HepG2 (cell line): Measurements from ENCODE around the gene RAB22A. TPM values are rescaled to one million over a fixed set of nuclear protein-coding genes. Genes with fewer than 3 reads are reported as not detected.

Experiments used
- ATAC-seq: fragments of 200-7000 bp; cut with Tn5 transposase; 3 replicates; pipeline ENCODE4 v1.9.1; 2020; ENCODE audit warnings: mild to moderate bottlenecking, moderate library complexity
- BruUV-seq: library from RNA; stranded (reverse); fragments of 400-500 nt; replicated peaks from 2 replicates; lab custom pipeline; 2021; lab: Mats Ljungman, UMichigan
- CTCF ChIA-PET: fragments of 300-600 bp; formaldehyde crosslinking; extraction: SDS; loops from one replicate; lab custom pipeline; 2021; ENCODE audit warnings: low total read pairs, inconsistent platforms, low intra/inter-chr PET ratio; lab: Yijun Ruan, JAX
- POLR2A ChIA-PET: fragments of 350-600 bp; sonication (Branson Sonifier 250); formaldehyde crosslinking; loops from one replicate; lab custom pipeline; 2020; ENCODE audit warnings: antibody characterized with exemption, inconsistent platforms; lab: Yijun Ruan, JAX
- DNase-seq: peaks from one replicate; pipeline ENCODE4 v3.0.0-alpha.2; 2015; ENCODE audit warnings: low spot score
- FAIRE-seq: peaks from 3 replicates; lab custom pipeline; 2011; peaks lifted over from hg19 to GRCh38; lab: Jason Lieb, UNC
- H2AFZ ChIP-seq: one replicate; pipeline ENCODE4 v1.6.1; 2011; ENCODE audit warnings: low read length, inconsistent platforms
- H3K27ac ChIP-seq: fragments of 300-600 bp; 3 replicates; pipeline ENCODE4 v1.8.0; 2011; ENCODE audit warnings: mixed run types, mild to moderate bottlenecking, mixed read lengths, low read length, inconsistent platforms; ENCODE audit not compliant: insufficient read depth; ENCODE audit errors: extremely low read length
- H3K27me3 ChIP-seq, 2 experiments: fragments of 200-600 bp in 1 of 2; 2 replicates in 1 of 2; 3 replicates in 1 of 2; pipeline versions ENCODE4 v1.6.0 to v1.8.0; 2011; ENCODE audit warnings: low read length in 2 of 2, mild to moderate bottlenecking in 2 of 2, moderate library complexity in 2 of 2, inconsistent platforms in 1 of 2; ENCODE audit not compliant: insufficient read depth in 2 of 2, control insufficient read depth in 1 of 2
- H3K36me3 ChIP-seq, 2 experiments: fragments of 200-600 bp in 1 of 2; replicated peaks in 1 of 2; 2 replicates in 1 of 2; 3 replicates in 1 of 2; pipeline versions ENCODE4 v1.5.1 to v1.8.0; 2011; ENCODE audit warnings: low read length in 2 of 2, inconsistent platforms in 1 of 2; ENCODE audit not compliant: insufficient read depth in 2 of 2, control insufficient read depth in 1 of 2
- H3K4me1 ChIP-seq: 2 replicates; pipeline ENCODE4 v1.5.1; 2012; ENCODE audit warnings: low read length, inconsistent platforms; ENCODE audit not compliant: insufficient read depth
- H3K4me2 ChIP-seq: 2 replicates; pipeline ENCODE4 v1.6.0; 2011; ENCODE audit warnings: low read depth, low read length, inconsistent platforms
- H3K4me3 ChIP-seq, 3 experiments: fragments of 200-600 bp in 1 of 3; sonication (generic), shearing (Covaris generic) in 1 of 3; replicated peaks in 1 of 3; 2 replicates each; pipeline ENCODE4 v1.5.1; 2011 to 2016; ENCODE audit warnings: low read length in 3 of 3, inconsistent platforms in 2 of 3, low read depth in 2 of 3, mild to moderate bottlenecking in 2 of 3, control low read depth in 1 of 3, mixed read lengths in 1 of 3; ENCODE audit not compliant: insufficient read depth in 1 of 3
- H3K79me2 ChIP-seq: one replicate; pipeline ENCODE4 v1.6.1; 2011; ENCODE audit warnings: low read length, inconsistent platforms; ENCODE audit not compliant: insufficient read depth
- H3K9ac ChIP-seq: 2 replicates; pipeline ENCODE4 v1.6.0; 2011; ENCODE audit warnings: mild to moderate bottlenecking, low read depth, low read length, inconsistent platforms; ENCODE audit not compliant: insufficient read depth
- H3K9me3 ChIP-seq: 2 replicates; pipeline ENCODE4 v1.5.1; 2012; ENCODE audit warnings: mild to moderate bottlenecking, low read length
- H4K20me1 ChIP-seq: 2 replicates; pipeline ENCODE4 v1.6.0; 2011; ENCODE audit warnings: inconsistent platforms, mild to moderate bottlenecking, low read length, moderate library complexity; ENCODE audit not compliant: insufficient read depth
- ATF6 ChIP-seq: sonication (generic); formaldehyde crosslinking; conservative IDR thresholded peaks from 2 replicates; pipeline ENCODE4 v1.4.0; 2020; ENCODE audit warnings: missing genetic modification reagents
- CAMTA2 ChIP-seq: sonication (generic); formaldehyde crosslinking; IDR thresholded peaks from 2 replicates; pipeline ENCODE4 v1.4.0; 2020; ENCODE audit warnings: mild to moderate bottlenecking, missing genetic modification reagents, borderline replicate concordance
- GABPB1 ChIP-seq: IDR thresholded peaks from 2 replicates; pipeline ENCODE4 v1.6.1; 2016; ENCODE audit warnings: mild to moderate bottlenecking, missing genetic modification reagents, moderate library complexity, missing compliant biosample characterization
- HNF4A ChIP-seq: sonication (generic); formaldehyde crosslinking; IDR thresholded peaks from 2 replicates; pipeline ENCODE4 v1.4.0; 2020; ENCODE audit warnings: missing genetic modification reagents
- IKZF4 ChIP-seq: sonication (generic); formaldehyde crosslinking; IDR thresholded peaks from 2 replicates; pipeline ENCODE4 v1.5.1; 2020; ENCODE audit warnings: borderline replicate concordance, mild to moderate bottlenecking, low read depth, missing genetic modification reagents; ENCODE audit errors: not compliant biosample characterization
- MYC ChIP-seq: sonication (generic); formaldehyde crosslinking; IDR thresholded peaks from 2 replicates; pipeline ENCODE4 v1.9.0; 2021; ENCODE audit warnings: missing genetic modification reagents, borderline replicate concordance
- ZNF350 ChIP-seq: sonication (generic); formaldehyde crosslinking; IDR thresholded peaks from 2 replicates; pipeline ENCODE4 v1.4.0; 2020; ENCODE audit warnings: mild to moderate bottlenecking, low read depth, missing genetic modification reagents, borderline replicate concordance
- ZNF446 ChIP-seq: sonication (generic); formaldehyde crosslinking; IDR thresholded peaks from 2 replicates; pipeline ENCODE4 v1.5.0; 2020; ENCODE audit warnings: mild to moderate bottlenecking, missing genetic modification reagents
- ZNF770 ChIP-seq: sonication (generic); formaldehyde crosslinking; IDR thresholded peaks from 2 replicates; pipeline ENCODE4 v1.5.0; 2020; ENCODE audit warnings: mild to moderate bottlenecking, missing genetic modification reagents
- WGBS: methylation state at CpG from one replicate; pipeline ENCODE4 v1.1.6; 2017; ENCODE audit warnings: low lambda C conversion rate; 5-methylcytosine and 5-hydroxymethylcytosine counted together
- in situ Hi-C: cut with HindIII; loops from 2 replicates; pipeline ENCODE4 v1.10.0; 2017; ENCODE audit warnings: low pct_unique_long_range_greater_than_20kb; ENCODE audit not compliant: extremely low pct_ligation_motif_present
- intact Hi-C: fragments of 100-400 bp; cut with micrococcal nuclease; formaldehyde crosslinking; loops from one replicate; pipeline ENCODE4 v1.10.0; 2022; ENCODE audit not compliant: unreplicated experiment
- polyA plus RNA-seq, 8 experiments: library from polyadenylated mRNA; depleted of rRNA in 3 of 8; stranded (reverse) in 7 of 8; unstranded in 1 of 8; fragments of >200 nt; fragmentation: Illumina TruSeq in 4 of 8; extraction: Trizol in 4 of 8; gene quantifications; 2 replicates each; pipeline versions ENCODE4 v1.2.1 to v1.2.3, GENCODE V29; 2011 to 2016; ENCODE audit warnings: low read depth in 4 of 8, missing spikeins in 1 of 8, mixed read lengths in 1 of 8; ENCODE audit not compliant: insufficient read depth in 1 of 8
- total RNA-seq, 5 experiments: library from RNA; depleted of rRNA; stranded (reverse); fragments of >200 nt; fragmentation: Illumina TruSeq; extraction: Trizol; gene quantifications; 2 replicates each; pipeline ENCODE4 v1.2.3, GENCODE V29; 2016; ENCODE audit warnings: low read depth in 1 of 5
- TF ChIP-seq, protein P1 (sequence below): sonication (generic); formaldehyde crosslinking; IDR thresholded peaks from 2 replicates; pipeline ENCODE4 v1.4.0; 2020; ENCODE audit warnings: mild to moderate bottlenecking, missing genetic modification reagents

Gene RAB22A
- total and polyA plus RNA-seq, 2 of the 13 experiments (the other 11 are each of a cell fraction or from before 2014, with no cell fraction given), result 10.7 to 11.2 TPM

- no peak for ATAC-seq
- no peaks in the 10 kb centered on the region for H3K9me3 ChIP-seq
- no peak overlapping the region for H3K4me3 ChIP-seq
- no peak overlapping the region for H3K27ac ChIP-seq
- peaks cover 5% of the 10 kb centered on the region for H3K79me2 ChIP-seq
- no peak overlapping the region for H3K4me2 ChIP-seq
- in situ Hi-C loops, result no loop called here
- BruUV-seq, result no TSS peak
- H2AFZ ChIP-seq, result no peak overlapping the region
- no peak overlapping the region for H3K9ac ChIP-seq
- intact Hi-C loops, result no loop called here
- peaks cover 22 to 42% of the 10 kb centered on the region in 2 experiments for H3K36me3 ChIP-seq
- POLR2A ChIA-PET, result no interaction called here
- TF ChIP-seq ATF6 (CRISPR knock-in tag), result no peak
- TF ChIP-seq, protein P1, sequence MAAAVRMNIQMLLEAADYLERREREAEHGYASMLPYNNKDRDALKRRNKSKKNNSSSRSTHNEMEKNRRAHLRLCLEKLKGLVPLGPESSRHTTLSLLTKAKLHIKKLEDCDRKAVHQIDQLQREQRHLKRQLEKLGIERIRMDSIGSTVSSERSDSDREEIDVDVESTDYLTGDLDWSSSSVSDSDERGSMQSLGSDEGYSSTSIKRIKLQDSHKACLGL, result no peak
- no peak for TF ChIP-seq MYC
- TF ChIP-seq GABPB1 (CRISPR knock-in tag), result no peak
- no peak for TF ChIP-seq CAMTA2 (CRISPR knock-in tag)
- no peak for TF ChIP-seq ZNF446 (CRISPR knock-in tag)
- TF ChIP-seq HNF4A (CRISPR knock-in tag), result no peak
- TF ChIP-seq ZNF770, result no peak
- TF ChIP-seq IKZF4 (CRISPR knock-in tag), result no peak
- TF ChIP-seq ZNF350, result no peak
- TF ChIP-seq, all 625 proteins: peak for 0
- no peaks in the 10 kb centered on the region for H3K27me3 ChIP-seq
- DNase-seq (no peak), FAIRE-seq (no peak)
- no peaks in the 10 kb centered on the region for H4K20me1 ChIP-seq
- no peaks in the 10 kb centered on the region; the same call in 1 of the 2 replicates for H3K4me1 ChIP-seq
- CTCF ChIA-PET, result no interaction called here
- WGBS, result 95% methylated on average over 3 of the region's 3 CpGs
Measured at GRCh38 chr20:58342104-58342945, 32.8 kb downstream of the RAB22A start.
